HT1080 (cell line): ENCODE data around the gene COL25A1. TPM values are rescaled to one million over a fixed set of nuclear protein-coding genes. Genes with fewer than 3 reads are reported as not detected.
"Not testable (repeated sequence)": the region's sequence is repeated elsewhere in the genome, so short reads cannot be mapped to it uniquely, and the experiment has no call there.

ENCODE experiments used
- DNase-seq: peaks from one replicate; pipeline ENCODE4 v3.0.0-alpha.2; 2015; ENCODE audit warnings: low read depth
- total RNA-seq: library from RNA; depleted of rRNA; stranded (reverse); fragments of >200 nt; shearing (Covaris generic); gene quantifications from 2 replicates; pipeline ENCODE4 v1.2.3, GENCODE V29; 2014

COL25A1 gene
- total RNA-seq, 1 experiment from 2014 or later = 0.06 TPM

- DNase-seq = peak; percentile 96
Observed at GRCh38 chr4:108881190-108881589, 421.3 kb downstream of the COL25A1 start.

- DNase-seq = no peak
Observed at GRCh38 chr4:108878806-108879205, 423.7 kb downstream of the COL25A1 start.

GRCh38 chr4:108877821-108878220, 424.6 kb downstream of the COL25A1 start:
- peak; percentile 37 for DNase-seq

- no peak for DNase-seq
Observed at GRCh38 chr4:108874806-108875205, 427.7 kb downstream of the COL25A1 start.

- not testable (repeated sequence) for DNase-seq
Observed at GRCh38 chr4:108869970-108870369, 432.5 kb downstream of the COL25A1 start.

GRCh38 chr4:108868606-108869227, 433.7 kb downstream of the COL25A1 start:
- no peak for DNase-seq

- no peak for DNase-seq
Observed at GRCh38 chr4:108867476-108867875, 435.0 kb downstream of the COL25A1 start.

GRCh38 chr4:108861334-108861733, 441.1 kb downstream of the COL25A1 start:
- no peak for DNase-seq

- DNase-seq = no peak
Observed at GRCh38 chr4:108854786-108855185, 447.7 kb downstream of the COL25A1 start.

GRCh38 chr4:108852691-108853090, 449.8 kb downstream of the COL25A1 start:
- DNase-seq = no peak

- DNase-seq = no peak
Observed at GRCh38 chr4:108851366-108851765, 451.1 kb downstream of the COL25A1 start.

GRCh38 chr4:108850219-108850649, 452.2 kb downstream of the COL25A1 start:
- DNase-seq = peak; percentile 9

- peak; percentile 82 for DNase-seq
Observed at GRCh38 chr4:108849611-108850168, 452.8 kb downstream of the COL25A1 start.

- DNase-seq = no peak
Observed at GRCh38 chr4:108846568-108846967, 455.9 kb downstream of the COL25A1 start.

- DNase-seq = no peak
Observed at GRCh38 chr4:108840426-108840975, 462.0 kb downstream of the COL25A1 start.

- no peak for DNase-seq
Observed at GRCh38 chr4:108839333-108839732, 463.1 kb downstream of the COL25A1 start.

- DNase-seq = no peak
Observed at GRCh38 chr4:108838451-108838850, 464.0 kb downstream of the COL25A1 start.

- peak; percentile 70 for DNase-seq
Observed at GRCh38 chr4:108834835-108835384, 467.5 kb downstream of the COL25A1 start.

- DNase-seq = peak; percentile 86
Observed at GRCh38 chr4:108834166-108834834, 468.2 kb downstream of the COL25A1 start.

- DNase-seq = no peak
Observed at GRCh38 chr4:108833046-108833445, 469.4 kb downstream of the COL25A1 start.

GRCh38 chr4:108831886-108832285, 470.6 kb downstream of the COL25A1 start:
- no peak for DNase-seq

- DNase-seq = no peak
Observed at GRCh38 chr4:108831291-108831690, 471.2 kb downstream of the COL25A1 start.
